ENCODE measurements around the gene CD160.

The CD160 gene

GRCh38 chr1:145720878-145721671 lies 1.8 kb downstream of the CD160 start (continued):
- TF ChIP-seq RBAK (tag by site-specific recombination; IDR thresholded peaks at IDR 0.05) (no peak), ZNF133 (tag by site-specific recombination; IDR thresholded peaks at IDR 0.05) (no peak), ZNF549 (tag by site-specific recombination; IDR thresholded peaks at IDR 0.05) (no peak), PRDM4 (tag by site-specific recombination; IDR thresholded peaks at IDR 0.05) (0 out of 2 replicates have a peak, but pooled peaks have one; percentile 18), ZEB2 (tag by site-specific recombination; IDR thresholded peaks at IDR 0.05) (peak; percentile 61), ZNF146 (tag by site-specific recombination; IDR thresholded peaks at IDR 0.05) (no peak), ZFP37 (tag by site-specific recombination; IDR thresholded peaks at IDR 0.05) (peak; percentile 82), ZNF18 (tag by site-specific recombination; IDR thresholded peaks at IDR 0.05) (no peak), ZNF558 (tag by site-specific recombination; IDR thresholded peaks at IDR 0.05) (no peak), ZBTB8A (tag by site-specific recombination; IDR thresholded peaks at IDR 0.05) (no peak), ZNF639 (tag by site-specific recombination; IDR thresholded peaks at IDR 0.05) (no peak), ZBTB44 (tag by site-specific recombination; IDR thresholded peaks at IDR 0.05) (no peak), ZNF157 (tag by site-specific recombination; IDR thresholded peaks at IDR 0.05) (no peak), KLF17 (tag by site-specific recombination; IDR thresholded peaks at IDR 0.05) (peak; percentile 76), CTCF (tag by site-specific recombination; IDR thresholded peaks at IDR 0.05) (peak; percentile 96), BCL11A (tag by site-specific recombination; IDR thresholded peaks at IDR 0.05; ENCODE audit: low read depth) (peak; percentile 92), ZNF214 (tag by site-specific recombination; IDR thresholded peaks at IDR 0.05; ENCODE audit: borderline replicate concordance) (no peak), PRDM1 (tag by site-specific recombination; IDR thresholded peaks at IDR 0.05) (no peak), OSR2 (tag by site-specific recombination; IDR thresholded peaks at IDR 0.05) (no peak), ZNF112 (tag by site-specific recombination; IDR thresholded peaks at IDR 0.05) (no peak), ZNF416 (tag by site-specific recombination; IDR thresholded peaks at IDR 0.05) (no peak), ZNF530 (tag by site-specific recombination; IDR thresholded peaks at IDR 0.05; ENCODE audit: low read depth) (no peak), TRIM28 (IDR thresholded peaks at IDR 0.05; ENCODE audit: borderline replicate concordance, low read length) (no peak), PRDM6 (tag by site-specific recombination; IDR thresholded peaks at IDR 0.05) (no peak), ZNF660 (tag by site-specific recombination; IDR thresholded peaks at IDR 0.05) (no peak; the same call in 1 of the 2 replicates), ZBTB48 (tag by site-specific recombination; IDR thresholded peaks at IDR 0.05) (peak; percentile 99), ZFP69B (tag by site-specific recombination; IDR thresholded peaks at IDR 0.05) (peak; percentile 66; the same call in 1 of the 2 replicates)
